GM11168 (cell line): ENCODE results near the gene UROS.

Experiments used
- in situ Hi-C: fragments of 300-500 bp; cut with MboI; formaldehyde crosslinking; loops from one replicate; pipeline ENCODE4 v1.12.0; 2022; ENCODE audit warnings: low sequenced_read_pairs; ENCODE audit not compliant: unreplicated experiment

UROS gene

GRCh38 chr10:125769175-125769574 lies 53.9 kb downstream of the UROS start:
- in situ Hi-C loops = no loop called here

GRCh38 chr10:125768219-125768855 lies 54.7 kb downstream of the UROS start:
- in situ Hi-C loops = no loop called here

- in situ Hi-C loops = no loop called here
These were observed 56.5 kb downstream of the UROS start for GRCh38 chr10:125766511-125766910.

GRCh38 chr10:125765835-125766234 lies 57.2 kb downstream of the UROS start:
- in situ Hi-C loops = no loop called here

- in situ Hi-C loops = no loop called here
These were observed 60.1 kb downstream of the UROS start for GRCh38 chr10:125762692-125763648.

GRCh38 chr10:125761961-125762360 lies 61.1 kb downstream of the UROS start:
- in situ Hi-C loops = no loop called here

GRCh38 chr10:125757742-125758141 lies 65.3 kb downstream of the UROS start:
- in situ Hi-C loops = no loop called here

GRCh38 chr10:125756853-125757487 lies 66.1 kb downstream of the UROS start:
- in situ Hi-C loops = no loop called here

GRCh38 chr10:125756196-125756595 lies 66.9 kb downstream of the UROS start:
- in situ Hi-C loops = no loop called here

GRCh38 chr10:125747417-125747816 lies 75.6 kb downstream of the UROS start:
- in situ Hi-C loops = no loop called here

GRCh38 chr10:125744909-125745308 lies 78.1 kb downstream of the UROS start:
- in situ Hi-C loops = no loop called here

GRCh38 chr10:125742465-125742864 lies 80.6 kb downstream of the UROS start:
- in situ Hi-C loops = no loop called here

- in situ Hi-C loops = no loop called here
These were observed 82.9 kb downstream of the UROS start for GRCh38 chr10:125739994-125740679.
